Measurements from ENCODE around the gene ZNF865.

ZNF865 gene

DNA sequence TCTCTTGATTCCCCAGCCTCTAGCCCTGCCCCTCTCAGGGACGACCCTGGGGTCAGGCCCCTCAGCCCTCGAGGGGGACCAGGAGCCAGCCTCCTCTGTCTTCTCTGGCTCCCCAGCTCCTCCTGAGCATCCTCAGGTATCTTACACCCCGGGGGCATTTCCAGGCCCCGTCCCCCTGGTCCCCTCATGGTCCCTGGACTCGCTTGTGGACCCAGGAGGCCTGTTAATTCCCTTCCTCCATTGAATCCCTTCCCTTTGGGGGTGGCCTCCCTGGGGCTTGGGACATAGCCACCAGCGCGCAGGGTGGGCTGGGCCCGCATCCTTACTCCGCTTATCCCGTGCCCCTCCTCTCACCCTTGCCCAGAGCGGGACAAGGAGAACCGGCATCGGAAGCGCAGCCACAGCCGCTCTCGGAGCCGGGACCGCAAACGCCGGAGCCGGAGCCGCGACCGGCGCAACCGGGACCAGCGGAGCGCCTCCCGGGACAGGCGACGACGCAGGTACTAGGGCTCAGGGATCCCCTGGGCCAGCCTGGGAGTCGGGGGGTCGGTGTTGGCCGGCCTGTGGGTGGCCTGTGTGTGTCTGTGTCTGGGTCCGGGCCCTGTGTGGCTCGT lies 53.5 kb downstream of the ZNF865 start:
- Histone ChIP-seq H3K36me3 (ENCODE audit: insufficient read depth, low read length) (peaks cover 84% of the 10 kb centered on the region), H3K9ac (ENCODE audit: low read depth, low read length) (no peak overlapping the region), H3K27me3 (ENCODE audit: insufficient read depth, low read length, poor library complexity) (no peaks in the 10 kb centered on the region), H3K4me3 (ENCODE audit: low read depth in 1 of 2, low read length in 2 of 2) (no peak overlapping the region), H3K27ac (ENCODE audit: low read length) (no peak overlapping the region), H3K4me2 (ENCODE audit: insufficient read depth, low read length) (peak overlapping the region; percentile 83), H3K9me3 (ENCODE audit: insufficient read depth, low read length, severe bottlenecking) (no peaks in the 10 kb centered on the region), H2AFZ (ENCODE audit: low read depth, low read length) (no peak overlapping the region), H3K79me2 (ENCODE audit: insufficient read depth, low read length) (peaks cover 91% of the 10 kb centered on the region), H3K4me1 (ENCODE audit: insufficient read depth, low read length) (peaks cover 40% of the 10 kb centered on the region), H4K20me1 (ENCODE audit: insufficient read depth, low read length) (peaks cover 84% of the 10 kb centered on the region)
- DNase-seq, result no peak
- TF ChIP-seq EZH2 (IDR thresholded peaks at IDR 0.05; ENCODE audit: borderline replicate concordance, low read depth, low read length, severe bottlenecking), result no peak
- TF ChIP-seq, protein P1, sequence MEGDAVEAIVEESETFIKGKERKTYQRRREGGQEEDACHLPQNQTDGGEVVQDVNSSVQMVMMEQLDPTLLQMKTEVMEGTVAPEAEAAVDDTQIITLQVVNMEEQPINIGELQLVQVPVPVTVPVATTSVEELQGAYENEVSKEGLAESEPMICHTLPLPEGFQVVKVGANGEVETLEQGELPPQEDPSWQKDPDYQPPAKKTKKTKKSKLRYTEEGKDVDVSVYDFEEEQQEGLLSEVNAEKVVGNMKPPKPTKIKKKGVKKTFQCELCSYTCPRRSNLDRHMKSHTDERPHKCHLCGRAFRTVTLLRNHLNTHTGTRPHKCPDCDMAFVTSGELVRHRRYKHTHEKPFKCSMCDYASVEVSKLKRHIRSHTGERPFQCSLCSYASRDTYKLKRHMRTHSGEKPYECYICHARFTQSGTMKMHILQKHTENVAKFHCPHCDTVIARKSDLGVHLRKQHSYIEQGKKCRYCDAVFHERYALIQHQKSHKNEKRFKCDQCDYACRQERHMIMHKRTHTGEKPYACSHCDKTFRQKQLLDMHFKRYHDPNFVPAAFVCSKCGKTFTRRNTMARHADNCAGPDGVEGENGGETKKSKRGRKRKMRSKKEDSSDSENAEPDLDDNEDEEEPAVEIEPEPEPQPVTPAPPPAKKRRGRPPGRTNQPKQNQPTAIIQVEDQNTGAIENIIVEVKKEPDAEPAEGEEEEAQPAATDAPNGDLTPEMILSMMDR (IDR thresholded peaks at IDR 0.05; ENCODE audit: borderline replicate concordance, extremely low read depth, low read length, poor library complexity, severe bottlenecking), result no peak
- no peak for ATAC-seq (ENCODE audit: insufficient read depth, low read depth)

DNA sequence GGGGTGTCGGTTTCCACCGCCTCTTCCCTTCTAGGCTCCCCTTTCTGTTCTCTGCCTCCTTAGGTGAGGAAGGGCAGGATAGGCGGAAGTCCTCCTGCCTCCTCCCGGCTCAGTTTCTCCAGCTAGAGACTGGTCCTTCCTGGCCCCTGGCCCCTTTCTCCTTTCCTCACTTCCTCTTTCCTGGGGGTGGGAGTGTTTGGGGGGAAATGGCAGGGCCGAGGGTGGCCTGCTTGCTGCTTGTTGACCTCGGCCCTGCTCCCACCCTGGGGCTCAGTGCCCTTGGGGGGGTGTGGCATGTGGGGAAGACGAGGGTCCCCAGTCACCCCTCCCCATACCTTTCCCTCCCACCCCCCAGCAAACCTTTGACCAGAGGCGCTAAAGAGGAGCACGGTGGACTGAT lies 54.4 kb downstream of the ZNF865 start:
- Histone ChIP-seq H3K4me2 (ENCODE audit: insufficient read depth, low read length) (no peak overlapping the region), H3K27ac (ENCODE audit: low read length) (no peak overlapping the region), H2AFZ (ENCODE audit: low read depth, low read length) (no peak overlapping the region), H4K20me1 (ENCODE audit: insufficient read depth, low read length) (peaks cover 93% of the 10 kb centered on the region), H3K9me3 (ENCODE audit: insufficient read depth, low read length, severe bottlenecking) (no peaks in the 10 kb centered on the region), H3K36me3 (ENCODE audit: insufficient read depth, low read length) (peaks cover 93% of the 10 kb centered on the region), H3K79me2 (ENCODE audit: insufficient read depth, low read length) (peaks cover 100% of the 10 kb centered on the region), H3K27me3 (ENCODE audit: insufficient read depth, low read length, poor library complexity) (no peaks in the 10 kb centered on the region), H3K9ac (ENCODE audit: low read depth, low read length) (no peak overlapping the region), H3K4me3 (ENCODE audit: low read depth in 1 of 2, low read length in 2 of 2) (no peak overlapping the region), H3K4me1 (ENCODE audit: insufficient read depth, low read length) (peaks cover 40% of the 10 kb centered on the region)
- no peak for TF ChIP-seq EZH2 (IDR thresholded peaks at IDR 0.05; ENCODE audit: borderline replicate concordance, low read depth, low read length, severe bottlenecking)
- TF ChIP-seq, protein P1 (IDR thresholded peaks at IDR 0.05; ENCODE audit: borderline replicate concordance, extremely low read depth, low read length, poor library complexity, severe bottlenecking), result no peak
- ATAC-seq (ENCODE audit: insufficient read depth, low read depth), result no peak
- DNase-seq, result no peak

- Histone ChIP-seq H2AFZ (ENCODE audit: low read depth, low read length) (no peak overlapping the region), H4K20me1 (ENCODE audit: insufficient read depth, low read length) (peaks cover 98% of the 10 kb centered on the region), H3K4me3 (ENCODE audit: low read depth in 1 of 2, low read length in 2 of 2) (no peak overlapping the region), H3K27me3 (ENCODE audit: insufficient read depth, low read length, poor library complexity) (no peaks in the 10 kb centered on the region), H3K4me2 (ENCODE audit: insufficient read depth, low read length) (no peak overlapping the region), H3K9me3 (ENCODE audit: insufficient read depth, low read length, severe bottlenecking) (no peaks in the 10 kb centered on the region), H3K9ac (ENCODE audit: low read depth, low read length) (no peak overlapping the region), H3K27ac (ENCODE audit: low read length) (no peak overlapping the region), H3K36me3 (ENCODE audit: insufficient read depth, low read length) (peaks cover 98% of the 10 kb centered on the region), H3K4me1 (ENCODE audit: insufficient read depth, low read length) (peaks cover 40% of the 10 kb centered on the region), H3K79me2 (ENCODE audit: insufficient read depth, low read length) (peaks cover 98% of the 10 kb centered on the region)
- no peak for TF ChIP-seq EZH2 (IDR thresholded peaks at IDR 0.05; ENCODE audit: borderline replicate concordance, low read depth, low read length, severe bottlenecking)
- TF ChIP-seq, protein P1 (IDR thresholded peaks at IDR 0.05; ENCODE audit: borderline replicate concordance, extremely low read depth, low read length, poor library complexity, severe bottlenecking), result no peak
- DNase-seq, result no peak
- ATAC-seq (ENCODE audit: insufficient read depth, low read depth), result no peak
These were observed 55.0 kb downstream of the ZNF865 start for GRCh38 chr19:55660404-55660803.
